GM18520 (cell line): ENCODE data around the gene NUBP2.

Experiments
- ATAC-seq: cut with Tn5 transposase; IDR thresholded peaks from one replicate; pipeline ENCODE4 v1.9.1; 2021; ENCODE audit not compliant: unreplicated experiment

NUBP2 gene

GRCh38 chr16:1757714-1758461 is 24.9 kb upstream of the NUBP2 start:
- ATAC-seq = no peak

GRCh38 chr16:1758923-1759322 is 23.8 kb upstream of the NUBP2 start:
- ATAC-seq = no peak

GRCh38 chr16:1759511-1759910 is 23.2 kb upstream of the NUBP2 start:
- no peak for ATAC-seq

- no peak for ATAC-seq
Observed at GRCh38 chr16:1760911-1761310, 21.8 kb upstream of the NUBP2 start.

- ATAC-seq = no peak
Observed at GRCh38 chr16:1761751-1762150, 21.0 kb upstream of the NUBP2 start.

- no peak for ATAC-seq
Observed at GRCh38 chr16:1762196-1762878, 20.4 kb upstream of the NUBP2 start.

GRCh38 chr16:1762879-1763520 is 19.8 kb upstream of the NUBP2 start:
- ATAC-seq = no peak

- no peak for ATAC-seq
Observed at GRCh38 chr16:1763521-1764511, 18.9 kb upstream of the NUBP2 start.

GRCh38 chr16:1764971-1765370 is 17.8 kb upstream of the NUBP2 start:
- no peak for ATAC-seq

GRCh38 chr16:1765826-1766225 is 16.9 kb upstream of the NUBP2 start:
- ATAC-seq = no peak

- ATAC-seq = no peak
Observed at GRCh38 chr16:1766231-1766630, 16.5 kb upstream of the NUBP2 start.

- no peak for ATAC-seq
Observed at GRCh38 chr16:1766701-1767100, 16.1 kb upstream of the NUBP2 start.

- ATAC-seq = no peak
Observed at GRCh38 chr16:1767116-1767994, 15.4 kb upstream of the NUBP2 start.

GRCh38 chr16:1768061-1768766 is 14.5 kb upstream of the NUBP2 start:
- no peak for ATAC-seq

- ATAC-seq = no peak
Observed at GRCh38 chr16:1768767-1769401, 13.9 kb upstream of the NUBP2 start.

- no peak for ATAC-seq
Observed at GRCh38 chr16:1769402-1770300, 13.1 kb upstream of the NUBP2 start.

GRCh38 chr16:1770328-1771187 is 12.2 kb upstream of the NUBP2 start:
- ATAC-seq = no peak
